GM20000 (cell line): ENCODE measurements around the gene CLCNKA.

Experiments
- DNase-seq: peaks from one replicate; pipeline ENCODE4 v3.0.0; 2012; ENCODE audit warnings: low spot score
- CTCF ChIP-seq: IDR thresholded peaks from 2 replicates; pipeline ENCODE4 v1.5.1; 2012; ENCODE audit warnings: mild to moderate bottlenecking, control low read depth; ENCODE audit errors: extremely low read depth, missing control alignments

CLCNKA gene

GRCh38 chr1:16077406-16078245, 55.8 kb downstream of the CLCNKA start:
- no peak for DNase-seq
- no peak for TF ChIP-seq CTCF

DNA sequence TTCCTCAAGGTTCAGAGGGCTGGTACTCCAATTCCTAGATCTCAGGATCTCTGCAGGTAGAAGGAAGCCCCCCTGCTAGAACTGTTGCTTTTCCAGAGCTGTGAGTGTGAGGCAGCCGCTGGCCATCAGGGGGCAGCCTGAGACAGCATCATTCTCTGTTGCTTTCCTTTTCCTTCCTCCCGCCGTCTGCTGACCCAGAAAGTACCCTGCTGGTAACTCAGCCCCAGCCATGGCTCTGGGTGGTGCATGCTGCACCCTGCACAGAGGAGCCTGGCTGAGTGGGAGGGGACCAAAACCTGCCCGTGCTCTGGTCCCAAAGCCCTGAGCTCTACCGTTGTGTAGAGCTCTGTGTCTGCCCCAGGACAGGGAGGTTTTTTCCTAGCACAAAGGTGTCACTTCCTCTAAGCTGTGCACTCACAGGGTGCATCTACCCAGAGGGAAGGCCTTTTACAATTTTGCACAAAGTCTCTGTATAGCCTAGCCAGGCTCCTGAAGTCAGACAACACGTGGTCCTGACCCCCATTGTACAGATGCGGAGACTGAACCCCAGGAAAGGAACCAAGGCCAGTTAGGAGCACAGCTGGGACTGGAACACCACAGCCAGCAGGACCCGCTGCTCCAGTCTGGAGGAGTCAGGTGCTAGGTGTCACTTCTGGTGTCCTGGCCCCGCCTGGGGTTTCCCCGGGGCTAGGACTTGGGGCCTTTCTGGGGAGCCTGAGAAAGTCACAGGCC, 57.3 kb downstream of the CLCNKA start:
- peak; percentile 88 for DNase-seq
- TF ChIP-seq CTCF = peak; percentile 87

GRCh38 chr1:16080422-16081150, 58.8 kb downstream of the CLCNKA start:
- no peak for DNase-seq
- no peak for TF ChIP-seq CTCF

DNA sequence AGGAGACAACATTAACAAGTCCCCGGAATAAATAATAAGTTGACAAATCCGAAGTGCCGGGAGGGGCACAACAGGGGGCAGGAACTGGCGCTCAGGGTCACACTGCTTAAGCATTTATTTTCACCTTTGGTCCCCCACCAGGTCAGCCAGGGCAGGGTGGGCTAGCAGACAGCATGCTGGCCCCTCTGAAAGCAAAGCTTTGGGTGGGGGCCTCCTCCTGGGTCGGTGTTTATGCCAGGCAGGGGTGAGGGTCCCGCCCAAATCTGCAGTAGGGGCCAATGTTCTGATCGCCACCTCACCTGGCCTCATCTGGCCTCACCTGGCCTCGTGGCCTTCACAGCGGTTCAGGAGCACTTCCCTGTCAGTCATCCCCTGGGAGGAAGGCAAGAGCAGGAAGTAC, 59.8 kb downstream of the CLCNKA start:
- no peak for TF ChIP-seq CTCF

DNA sequence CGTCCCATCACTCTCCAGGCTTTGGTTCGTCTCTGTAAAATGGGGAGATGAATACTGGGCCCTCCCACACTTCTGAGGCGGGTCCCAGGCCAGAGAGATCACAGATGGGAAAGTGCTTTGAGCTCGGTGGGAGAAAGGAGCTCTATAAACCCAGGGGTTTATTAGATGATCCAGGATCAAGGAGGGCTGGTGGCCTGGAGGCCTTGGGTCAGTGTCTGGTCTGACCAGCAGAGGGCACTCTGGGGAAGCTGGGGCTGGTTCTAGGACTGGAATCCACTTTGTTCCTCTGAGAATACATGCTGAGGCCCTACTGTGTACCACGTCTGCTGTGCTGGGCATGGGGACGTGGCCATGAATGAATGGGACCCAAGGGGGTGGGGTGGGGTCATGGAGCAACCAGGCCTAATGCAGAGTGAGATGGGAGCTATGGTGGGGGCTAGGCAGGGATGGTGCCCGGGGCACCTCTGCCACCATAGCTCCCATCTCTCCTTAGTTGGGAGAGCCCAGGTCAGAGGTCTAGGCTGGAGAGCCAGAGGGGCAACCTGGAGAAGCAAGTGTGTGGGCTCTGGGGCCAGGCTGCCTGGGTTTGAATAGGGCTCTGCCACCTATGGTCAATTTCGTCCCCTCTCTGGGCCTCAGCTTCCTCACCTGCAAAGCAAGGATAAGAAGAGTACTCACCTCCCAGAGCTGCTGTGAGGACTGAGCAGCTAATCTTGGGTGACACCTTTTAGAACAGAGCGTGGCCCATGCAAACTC, 60.6 kb downstream of the CLCNKA start:
- peak; percentile 89 for TF ChIP-seq CTCF
- peak; percentile 84 for DNase-seq

More for the DNA sequence above, 59.8 kb downstream of the CLCNKA start:
- no peak for DNase-seq

GRCh38 chr1:16083486-16083885, 61.6 kb downstream of the CLCNKA start:
- no peak for DNase-seq
- no peak for TF ChIP-seq CTCF
